Measurements from ENCODE around the gene UBXN10. TPM values are rescaled to one million over a fixed set of nuclear protein-coding genes. Genes with fewer than 3 reads are reported as not detected.

Gene UBXN10
- total and polyA plus RNA-seq, 2 donors (not counting 3 experiments of a cell fraction or from before 2014, with no cell fraction given) = not detected

- H4K20me1 ChIP-seq (replicated peaks; ENCODE audit: control insufficient read depth, extremely low read depth, insufficient read depth, low read length) = no peaks in the 10 kb centered on the region
- no peak overlapping the region for H3K9ac ChIP-seq (replicated peaks; ENCODE audit: extremely low read depth, insufficient read depth, low read length)
- dilution Hi-C loops (cut with MboI; ENCODE audit: extremely low pct_ligation_motif_present, low sequenced_read_pairs) = no loop called here
- no peak overlapping the region for H3K4me2 ChIP-seq (ENCODE audit: insufficient read depth, low read length)
- TF ChIP-seq, protein P1, sequence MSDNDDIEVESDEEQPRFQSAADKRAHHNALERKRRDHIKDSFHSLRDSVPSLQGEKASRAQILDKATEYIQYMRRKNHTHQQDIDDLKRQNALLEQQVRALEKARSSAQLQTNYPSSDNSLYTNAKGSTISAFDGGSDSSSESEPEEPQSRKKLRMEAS (IDR thresholded peaks at IDR 0.05; ENCODE audit: insufficient read depth, insufficient read length) = no peak
- no peak for TF ChIP-seq EZH2 (IDR thresholded peaks at IDR 0.05; ENCODE audit: borderline replicate concordance, low read depth, low read length, severe bottlenecking)
- TF ChIP-seq JUN (IDR thresholded peaks at IDR 0.05; ENCODE audit: borderline replicate concordance, insufficient read depth, insufficient read length, low read depth) = no peak
- no peak for TF ChIP-seq POLR2AphosphoS5 (IDR thresholded peaks at IDR 0.05; ENCODE audit: insufficient read depth, low read depth, low read length)
- no peak for TF ChIP-seq FOS (IDR thresholded peaks at IDR 0.05; ENCODE audit: borderline replicate concordance, insufficient read depth, low read length)
- TF ChIP-seq POLR2A (IDR thresholded peaks at IDR 0.05; ENCODE audit: low read depth, low read length) = no peak
- no peak for TF ChIP-seq MYC (IDR thresholded peaks at IDR 0.05; ENCODE audit: low read depth, low read length)
- TF ChIP-seq, protein P2, sequence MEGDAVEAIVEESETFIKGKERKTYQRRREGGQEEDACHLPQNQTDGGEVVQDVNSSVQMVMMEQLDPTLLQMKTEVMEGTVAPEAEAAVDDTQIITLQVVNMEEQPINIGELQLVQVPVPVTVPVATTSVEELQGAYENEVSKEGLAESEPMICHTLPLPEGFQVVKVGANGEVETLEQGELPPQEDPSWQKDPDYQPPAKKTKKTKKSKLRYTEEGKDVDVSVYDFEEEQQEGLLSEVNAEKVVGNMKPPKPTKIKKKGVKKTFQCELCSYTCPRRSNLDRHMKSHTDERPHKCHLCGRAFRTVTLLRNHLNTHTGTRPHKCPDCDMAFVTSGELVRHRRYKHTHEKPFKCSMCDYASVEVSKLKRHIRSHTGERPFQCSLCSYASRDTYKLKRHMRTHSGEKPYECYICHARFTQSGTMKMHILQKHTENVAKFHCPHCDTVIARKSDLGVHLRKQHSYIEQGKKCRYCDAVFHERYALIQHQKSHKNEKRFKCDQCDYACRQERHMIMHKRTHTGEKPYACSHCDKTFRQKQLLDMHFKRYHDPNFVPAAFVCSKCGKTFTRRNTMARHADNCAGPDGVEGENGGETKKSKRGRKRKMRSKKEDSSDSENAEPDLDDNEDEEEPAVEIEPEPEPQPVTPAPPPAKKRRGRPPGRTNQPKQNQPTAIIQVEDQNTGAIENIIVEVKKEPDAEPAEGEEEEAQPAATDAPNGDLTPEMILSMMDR (IDR thresholded peaks at IDR 0.05; ENCODE audit: extremely low read depth in 1 of 2, insufficient read depth in 1 of 2, low read depth in 1 of 2, low read length in 2 of 2) = no peak
- no peak for TF ChIP-seq GATA2 (IDR thresholded peaks at IDR 0.05; ENCODE audit: insufficient read depth, insufficient read length, low read depth, low read length)
- FAIRE-seq (no peak), DNase-seq (ENCODE audit: low read depth, low spot score) (no peak)
- no peak overlapping the region for H3K4me3 ChIP-seq (replicated peaks in 1 of 3; ENCODE audit: insufficient read depth in 1 of 3, low read depth in 1 of 3, low read length in 3 of 3)
- no peaks in the 10 kb centered on the region for H3K36me3 ChIP-seq (ENCODE audit: control insufficient read depth in 2 of 2, extremely low read depth in 1 of 2, insufficient read depth in 2 of 2, low read length in 2 of 2)
- H3K9me3 ChIP-seq (replicated peaks; ENCODE audit: control insufficient read depth, insufficient read depth, low read length) = no peaks in the 10 kb centered on the region
- H3K9me1 ChIP-seq (replicated peaks; ENCODE audit: control insufficient read depth, extremely low read depth, insufficient read depth, low read length) = no peaks in the 10 kb centered on the region
- no peak overlapping the region for H3K27ac ChIP-seq (ENCODE audit: insufficient read depth, low read depth, low read length)
- ChIA-PET POLR2A (no interaction called here), CTCF (interaction anchor here (0.9 to 7.6 kb wide), 2 partner anchors 14 to 27 kb away, joined by 3 to 65 read pairs; no protein-coding TSS in a partner anchor)
- H2AFZ ChIP-seq (ENCODE audit: low read depth, low read length) = no peak overlapping the region
- no peaks in the 10 kb centered on the region for H3K79me2 ChIP-seq (ENCODE audit: control insufficient read depth, insufficient read depth, low read length)
- no TSS peak for BruUV-seq (replicated peaks)
- no peaks in the 10 kb centered on the region for H3K27me3 ChIP-seq (ENCODE audit: control insufficient read depth in 2 of 2, insufficient read depth in 2 of 2, low read length in 2 of 2)
- no peaks in the 10 kb centered on the region for H3K4me1 ChIP-seq (ENCODE audit: control insufficient read depth, extremely low read depth, insufficient read depth, low read length)
- intact Hi-C loops (cut with micrococcal nuclease) = no loop called here
Measured at GRCh38 chr1:20167126-20167525, 18.8 kb upstream of the UBXN10 start.

Data from endothelial cell of umbilical vein (primary cell).